ENCODE results near the gene AGPAT1.
"Not testable (repeated sequence)": the region's sequence is repeated elsewhere in the genome, so short reads cannot be mapped to it uniquely, and the experiment has no call there.

- TF ChIP-seq ZNF274 (IDR thresholded peaks at IDR 0.05; ENCODE audit: low read depth, low read length); YY1 (IDR thresholded peaks at IDR 0.05; ENCODE audit: insufficient read depth, insufficient read length); SUZ12 (IDR thresholded peaks at IDR 0.05; ENCODE audit: extremely low read depth, insufficient read depth, insufficient read length): not testable (repeated sequence)
Measured at GRCh38 chr6:32211432-32211831, 35.5 kb upstream of the AGPAT1 start.
